ENCODE data around the gene PPDPF.

PPDPF gene

GRCh38 chr20:63487781-63488241 is 32.8 kb upstream of the PPDPF start:
- no peak for DNase-seq (ENCODE audit: low read depth in 2 of 2)

GRCh38 chr20:63488315-63489251 is 32.0 kb upstream of the PPDPF start:
- DNase-seq (ENCODE audit: low read depth in 2 of 2), result no peak

- no peak for DNase-seq (ENCODE audit: low read depth in 2 of 2)
These were observed 30.1 kb upstream of the PPDPF start for GRCh38 chr20:63490416-63490815.

GRCh38 chr20:63491078-63491477 is 29.5 kb upstream of the PPDPF start:
- no peak for DNase-seq (ENCODE audit: low read depth in 2 of 2)

GRCh38 chr20:63491635-63492230 is 28.8 kb upstream of the PPDPF start:
- no peak for DNase-seq (ENCODE audit: low read depth in 2 of 2)

GRCh38 chr20:63492518-63492917 is 28.0 kb upstream of the PPDPF start:
- no peak for DNase-seq (ENCODE audit: low read depth in 2 of 2)

- DNase-seq (ENCODE audit: low read depth in 2 of 2), result no peak
These were observed 27.6 kb upstream of the PPDPF start for GRCh38 chr20:63492982-63493381.

- no peak for DNase-seq (ENCODE audit: low read depth in 2 of 2)
These were observed 27.0 kb upstream of the PPDPF start for GRCh38 chr20:63493563-63494020.

GRCh38 chr20:63494084-63494419 is 26.5 kb upstream of the PPDPF start:
- DNase-seq (ENCODE audit: low read depth in 2 of 2), result no peak

- DNase-seq (ENCODE audit: low read depth in 2 of 2), result no peak
These were observed 26.0 kb upstream of the PPDPF start for GRCh38 chr20:63494420-63495166.

GRCh38 chr20:63495167-63495720 is 25.3 kb upstream of the PPDPF start:
- DNase-seq (ENCODE audit: low read depth in 2 of 2), result no peak

- peak; percentile 38 to 75 for DNase-seq (ENCODE audit: low read depth in 2 of 2)
These were observed 24.6 kb upstream of the PPDPF start for GRCh38 chr20:63495741-63496595.

GRCh38 chr20:63496596-63497120 is 23.9 kb upstream of the PPDPF start:
- DNase-seq (ENCODE audit: low read depth in 2 of 2), result no peak

- no peak for DNase-seq (ENCODE audit: low read depth in 2 of 2)
These were observed 23.2 kb upstream of the PPDPF start for GRCh38 chr20:63497138-63497945.

- no peak for DNase-seq (ENCODE audit: low read depth in 2 of 2)
These were observed 22.3 kb upstream of the PPDPF start for GRCh38 chr20:63497946-63498935.

GRCh38 chr20:63498960-63499337 is 21.6 kb upstream of the PPDPF start, which contains the start of gene EEF1A2:
Gene EEF1A2, minus strand, starts transcription at chr20:63499083. Its CDS starts 1,320 bp downstream, at chr20:63497763.
- DNase-seq (ENCODE audit: low read depth in 2 of 2), result no peak

- no peak for DNase-seq (ENCODE audit: low read depth in 2 of 2)
These were observed 21.1 kb upstream of the PPDPF start for GRCh38 chr20:63499338-63499969.

Data from stimulated activated CD4-positive, alpha-beta T cell treated with anti-CD3 and anti-CD28 coated beads, Interleukin-15, amount 100 ng/mL, for 48 hours (primary cell).